Measurements from ENCODE around the gene ETS1.

Gene ETS1

GRCh38 chr11:128564642-128565245, 22.6 kb downstream of the ETS1 start:
- DNase-seq: no peak

DNA sequence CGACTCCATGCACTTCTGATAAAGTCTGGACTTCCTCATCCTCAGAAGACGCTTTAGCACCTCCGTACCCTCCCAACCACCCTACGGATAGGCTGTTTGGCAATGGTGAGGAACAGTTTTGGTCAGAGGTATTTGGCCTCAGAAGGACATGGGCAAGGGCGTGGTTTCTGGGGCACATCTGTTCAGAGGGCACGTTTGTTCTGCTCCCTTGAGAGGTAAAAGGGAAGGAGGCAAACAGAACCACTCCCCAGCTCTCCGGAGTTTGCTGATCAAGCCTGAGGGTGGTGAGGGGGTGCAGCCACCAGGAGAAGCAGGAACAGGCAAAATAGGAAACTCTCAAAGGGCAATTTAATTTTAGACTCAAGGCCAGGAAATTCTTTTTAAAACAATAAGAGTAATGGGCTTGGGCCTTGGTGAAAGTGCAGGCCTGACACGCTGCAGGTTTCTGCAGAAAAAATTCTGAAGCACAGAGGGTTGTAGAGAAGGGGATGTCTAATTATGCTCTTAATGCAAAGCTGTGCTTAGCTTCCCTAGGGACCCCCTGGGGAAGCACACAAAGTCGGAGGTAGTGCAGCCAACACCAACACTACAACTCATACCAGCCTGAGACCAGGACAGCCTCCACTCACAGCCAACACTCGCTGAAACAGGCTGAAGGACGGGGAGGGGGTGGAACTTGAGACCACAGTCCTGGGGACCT, 23.3 kb downstream of the ETS1 start:
- DNase-seq: no peak

DNA sequence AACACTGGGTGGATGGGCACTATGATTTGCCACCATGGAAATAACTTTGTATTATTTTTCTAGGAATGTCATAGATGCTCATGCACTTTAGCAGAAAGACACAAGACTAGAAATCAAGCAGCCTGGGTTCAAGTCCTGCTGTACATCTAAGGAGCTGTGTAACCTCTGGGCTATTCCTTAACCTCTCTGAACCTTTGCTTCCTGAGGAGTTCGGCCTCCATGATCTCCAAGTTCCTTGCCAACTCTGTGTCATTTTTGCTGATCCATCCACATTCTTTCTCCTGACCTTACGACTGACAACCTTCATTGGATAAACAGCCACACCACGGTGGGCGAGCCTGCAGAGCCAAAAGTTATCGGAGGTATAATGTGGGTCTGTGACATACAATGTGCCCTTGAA, 24.1 kb downstream of the ETS1 start:
- no peak for DNase-seq

DNA sequence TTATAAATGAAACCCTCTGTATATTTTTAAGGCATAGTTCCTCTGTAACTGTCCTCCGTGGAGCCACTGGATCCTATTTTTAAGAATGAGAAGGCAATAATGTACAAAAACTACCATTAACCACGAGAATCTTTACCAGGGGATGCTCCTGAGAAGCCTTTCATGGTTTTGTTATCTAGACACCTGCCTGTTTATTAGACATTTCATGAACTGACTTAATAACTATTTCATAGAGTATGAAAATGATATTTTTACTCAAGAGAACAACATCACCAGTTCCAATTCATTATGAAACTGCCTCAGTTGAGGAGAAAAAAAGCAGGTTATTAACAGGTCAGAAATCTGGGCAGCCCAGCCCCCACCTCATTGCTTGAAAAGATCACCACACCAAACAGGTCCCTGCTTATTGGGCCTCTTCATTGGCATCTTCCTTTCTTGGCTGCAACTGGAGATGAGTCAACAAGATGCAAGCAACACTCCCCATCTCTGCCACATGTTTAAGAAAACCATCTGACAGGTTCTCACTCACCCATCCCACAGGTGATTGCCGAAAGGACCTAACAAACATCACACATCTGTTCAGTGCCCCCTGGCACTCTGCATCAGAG, 27.8 kb downstream of the ETS1 start:
- DNase-seq: no peak

- DNase-seq: no peak
Measured at GRCh38 chr11:128555606-128556005, 31.8 kb downstream of the ETS1 start.

DNA sequence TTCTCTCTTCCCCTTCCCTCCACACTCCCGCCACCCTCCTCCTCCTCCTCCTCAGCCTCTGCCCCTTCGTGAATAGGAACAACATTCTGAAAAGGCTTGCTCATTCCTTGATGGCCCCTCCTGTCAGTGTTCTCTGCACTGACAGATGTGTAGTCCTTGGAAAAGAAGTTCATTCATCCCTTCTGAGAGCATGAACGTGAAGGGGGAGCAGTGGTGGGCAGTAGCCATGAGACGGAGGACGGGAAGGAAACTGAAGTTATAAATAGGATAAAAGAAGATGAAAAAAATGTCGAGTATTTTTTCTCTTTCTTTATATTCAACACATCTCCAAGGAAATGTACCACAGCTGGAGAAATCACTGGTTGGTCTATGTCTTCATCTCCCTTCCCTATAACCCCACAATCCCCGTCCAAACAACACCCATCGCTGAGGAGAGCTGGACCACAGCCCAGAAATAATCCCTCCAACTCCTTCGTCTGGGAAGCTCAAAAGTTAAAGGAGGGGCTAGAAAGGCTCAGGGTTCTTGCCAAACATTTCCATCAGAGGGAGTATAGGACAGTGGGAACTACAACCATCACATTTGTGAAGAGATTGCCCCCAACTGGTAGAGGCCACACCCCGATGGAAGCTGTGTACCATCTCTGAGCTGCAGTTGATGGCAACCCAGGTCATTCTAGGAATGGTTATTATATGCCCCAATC, 33.5 kb downstream of the ETS1 start:
- no peak for DNase-seq

- DNase-seq: peak; percentile 33
Measured at GRCh38 chr11:128552783-128553661, 34.3 kb downstream of the ETS1 start.

DNA sequence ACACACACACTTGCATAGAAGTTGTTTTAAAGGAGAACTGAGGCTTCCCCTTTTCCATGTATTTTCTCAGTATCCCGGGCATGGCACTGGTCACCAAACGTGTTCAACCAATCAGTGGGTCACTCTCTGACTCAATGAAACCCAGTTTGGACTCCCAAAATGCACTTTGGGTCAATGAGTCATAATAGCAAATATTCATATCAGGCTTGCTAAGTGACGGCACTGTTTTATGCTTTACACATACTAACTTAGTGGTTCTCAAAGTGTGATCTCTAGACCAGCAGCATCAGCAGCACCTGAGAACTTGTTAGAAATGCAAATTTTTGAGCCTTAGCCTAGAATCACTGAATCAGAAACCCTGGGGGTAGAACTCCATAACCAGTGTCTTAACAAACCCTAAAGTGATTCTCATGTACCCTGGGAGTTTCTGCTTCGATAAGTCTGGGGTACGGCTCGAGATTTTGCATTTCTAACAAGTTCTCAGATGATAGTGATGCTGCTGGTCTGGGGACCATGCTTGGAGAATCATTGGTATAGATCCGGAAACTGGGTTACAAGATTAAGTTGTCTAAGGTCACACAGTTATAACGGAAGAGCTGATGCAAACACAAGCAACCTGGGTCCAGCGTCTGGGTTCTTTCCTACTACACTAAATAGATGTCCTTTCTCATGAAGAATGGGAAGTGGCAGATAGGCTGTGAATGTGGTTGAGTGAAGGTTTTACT, 35.6 kb downstream of the ETS1 start:
- DNase-seq: peak; percentile 57

GRCh38 chr11:128551058-128551457, 36.3 kb downstream of the ETS1 start:
- DNase-seq: peak; percentile 28

- DNase-seq: no peak
Measured at GRCh38 chr11:128550261-128550821, 37.0 kb downstream of the ETS1 start.

DNA sequence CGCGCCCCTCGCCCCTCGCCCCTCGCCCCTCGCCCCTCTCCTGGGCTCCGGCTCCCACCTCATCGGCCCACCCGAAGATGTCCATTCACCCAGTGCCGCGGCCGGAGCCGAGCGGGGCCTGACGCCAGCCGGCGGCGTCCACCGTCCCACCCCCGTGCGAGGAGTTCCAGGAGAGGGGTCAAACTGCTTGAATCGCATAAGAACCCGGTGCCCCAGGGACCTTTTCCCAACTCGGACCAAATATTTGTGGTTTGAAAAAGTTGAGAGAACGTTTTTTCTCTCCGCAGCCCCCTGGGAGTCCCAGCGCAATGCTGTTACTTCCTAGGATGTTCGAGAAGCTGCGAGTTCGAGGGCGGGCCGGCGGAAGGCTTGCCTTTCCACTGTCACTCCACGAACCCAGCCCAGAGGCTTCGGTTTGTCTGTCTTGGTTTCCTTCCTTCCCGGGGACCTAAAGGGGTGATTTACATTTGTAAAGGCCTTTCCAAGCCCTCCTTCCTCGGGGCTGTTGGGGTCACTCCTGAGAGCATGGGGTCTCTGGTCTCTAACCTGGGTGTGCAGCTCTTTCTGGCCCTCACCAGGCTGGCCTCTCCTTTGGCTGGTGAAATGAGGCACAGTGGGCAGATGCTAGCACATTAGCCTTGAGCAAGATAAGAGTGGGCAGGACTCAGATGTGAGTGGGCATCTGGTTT, 38.0 kb downstream of the ETS1 start:
- DNase-seq: no peak

- no peak for DNase-seq
Measured at GRCh38 chr11:128548649-128549255, 38.6 kb downstream of the ETS1 start.

- DNase-seq: no peak
Measured at GRCh38 chr11:128547946-128548648, 39.3 kb downstream of the ETS1 start.

DNA sequence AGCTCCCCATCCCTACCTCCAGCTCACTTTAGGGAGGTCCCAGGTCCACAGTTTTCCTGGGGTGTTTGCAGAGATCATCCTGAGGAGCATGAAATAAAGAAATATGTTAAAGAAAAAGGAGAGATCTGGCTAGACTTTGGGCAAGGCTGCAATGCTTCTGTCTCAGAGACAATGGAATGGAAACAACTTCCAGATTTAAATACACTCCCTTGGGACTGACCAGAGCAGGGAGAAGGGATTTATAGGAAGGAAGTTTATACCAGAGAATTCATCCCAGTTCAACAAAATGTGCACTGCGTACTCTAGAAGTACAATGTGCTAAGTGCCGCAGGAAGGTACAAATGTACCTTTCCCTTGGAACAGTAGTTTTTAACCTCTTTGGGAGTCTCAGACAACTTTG, 40.4 kb downstream of the ETS1 start:
- no peak for DNase-seq

DNA sequence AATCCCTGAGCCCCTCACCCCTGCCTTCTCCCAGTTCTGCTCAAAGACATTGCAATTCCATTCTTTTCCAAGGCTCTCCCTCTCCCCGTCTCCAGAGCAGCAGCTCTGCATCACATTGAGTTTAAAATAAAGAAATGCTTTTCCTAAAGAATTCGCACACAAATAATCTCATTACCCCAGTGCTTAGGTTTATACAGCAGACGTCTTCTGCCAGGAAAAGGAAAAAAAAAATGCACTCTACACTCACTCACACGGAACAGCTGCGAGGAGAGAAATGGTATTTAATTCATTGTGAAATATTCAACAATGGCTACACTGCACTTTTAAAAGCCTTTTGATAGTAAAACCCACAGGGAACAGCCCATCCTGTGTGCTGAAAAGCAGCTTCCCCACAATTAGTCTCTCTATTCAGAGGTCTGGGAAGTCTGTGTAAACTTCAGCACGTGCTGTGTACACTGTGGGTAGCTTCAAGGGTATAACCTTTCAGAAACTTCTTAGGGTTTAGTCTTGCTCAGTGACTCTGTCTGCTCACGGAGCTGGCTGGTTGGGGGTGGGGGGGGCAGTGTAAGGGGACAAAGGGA, 42.8 kb downstream of the ETS1 start:
- no peak for DNase-seq

GRCh38 chr11:128540469-128540868, 46.9 kb downstream of the ETS1 start:
- no peak for DNase-seq

- no peak for DNase-seq
Measured at GRCh38 chr11:128536506-128536905, 50.9 kb downstream of the ETS1 start.

DNA sequence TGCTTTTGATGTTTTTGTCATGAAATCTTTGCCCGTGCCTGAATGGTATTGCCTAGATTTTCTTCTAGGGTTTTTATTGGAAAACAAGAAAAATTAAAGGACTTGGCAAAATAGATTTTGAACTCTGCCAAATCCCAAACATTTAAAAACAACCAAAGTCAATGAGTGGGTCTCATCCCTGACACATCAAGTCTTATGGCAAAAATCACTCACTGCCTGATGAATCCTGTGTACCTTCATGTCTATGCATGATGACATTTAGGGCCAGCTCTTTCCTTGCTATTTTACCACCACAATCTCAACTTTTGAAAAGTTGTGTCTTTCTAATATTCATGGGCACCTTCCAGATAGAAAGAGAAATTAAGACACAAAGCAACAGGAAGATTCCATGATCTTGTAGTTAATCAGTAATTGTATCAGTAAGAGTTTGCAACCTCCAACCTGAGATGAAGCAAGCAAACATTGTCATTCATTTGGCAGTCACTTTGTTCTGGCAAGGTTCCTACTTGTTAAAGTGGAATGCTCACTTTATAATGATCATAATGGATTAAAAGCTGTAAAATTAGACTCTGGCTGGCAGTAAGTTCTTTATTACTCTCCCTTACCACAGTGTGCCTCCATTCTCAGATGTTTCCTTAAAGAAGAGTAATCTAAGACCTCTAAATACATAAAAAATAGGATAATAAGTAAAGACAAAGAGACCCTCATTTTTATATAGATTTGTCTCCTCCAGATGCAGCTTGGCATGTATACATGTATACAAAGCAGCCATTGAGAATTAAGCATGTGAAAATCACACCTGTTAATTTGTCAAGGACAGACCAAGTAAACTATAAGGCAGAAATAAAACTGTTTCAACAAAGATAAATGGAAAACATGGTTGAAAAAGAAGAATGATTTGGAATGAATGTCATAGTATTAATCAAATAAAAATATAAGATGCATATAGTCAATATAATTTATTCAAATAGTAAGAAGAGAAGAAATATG, 51.6 kb downstream of the ETS1 start:
- no peak for DNase-seq
